PC-9 (cell line): ENCODE data around the gene PXMP2.

Experiments
- CTCF ChIP-seq: fragments of 200-600 bp; sonication (generic); conservative IDR thresholded peaks from 2 replicates; pipeline ENCODE4 v1.6.1; 2017; ENCODE audit warnings: mixed run types, antibody characterized with exemption, mild to moderate bottlenecking, moderate library complexity
- EZH2 ChIP-seq: fragments of 200-600 bp; sonication (generic); IDR thresholded peaks from 2 replicates; pipeline ENCODE4 v1.8.0; 2017; ENCODE audit warnings: antibody characterized with exemption, low read depth

- no peak for TF ChIP-seq CTCF
- TF ChIP-seq EZH2, result no peak
Observed at GRCh38 chr12:132747395-132747794, 60.0 kb downstream of the PXMP2 start.
